Keratinocyte (primary cell): ENCODE results near the gene LRRC17. TPM values are rescaled to one million over a fixed set of nuclear protein-coding genes. Genes with fewer than 3 reads are reported as not detected.

Source experiments
- DNase-seq: peaks from one replicate; pipeline ENCODE4 v3.0.0-alpha.2; 2011; ENCODE audit warnings: low read depth, missing footprints, low spot score
- FAIRE-seq: peaks from 2 replicates; lab custom pipeline; 2011; peaks lifted over from hg19 to GRCh38; lab: Jason Lieb, UNC
- H2AFZ ChIP-seq: 2 replicates; pipeline ENCODE4 v1.6.0; 2012; ENCODE audit warnings: low read length, control low read depth, inconsistent platforms; ENCODE audit not compliant: control insufficient read depth
- H3K27ac ChIP-seq: 2 replicates; pipeline ENCODE4 v1.5.1; 2011; ENCODE audit warnings: low read length; ENCODE audit not compliant: control insufficient read depth, insufficient read depth
- H3K27me3 ChIP-seq: 3 replicates; pipeline ENCODE4 v1.6.0; 2011; ENCODE audit warnings: low read length; ENCODE audit not compliant: control insufficient read depth, insufficient read depth; ENCODE audit errors: extremely low read depth
- H3K36me3 ChIP-seq, 2 experiments: 2 replicates in 1 of 2; 3 replicates in 1 of 2; pipeline ENCODE4 v1.5.1; 2011; ENCODE audit warnings: low read length in 2 of 2, mild to moderate bottlenecking in 1 of 2; ENCODE audit not compliant: control insufficient read depth in 2 of 2, insufficient read depth in 2 of 2; ENCODE audit errors: extremely low read depth in 1 of 2
- H3K4me1 ChIP-seq: 3 replicates; pipeline ENCODE4 v1.5.1; 2011; ENCODE audit warnings: low read length; ENCODE audit not compliant: control insufficient read depth, insufficient read depth; ENCODE audit errors: extremely low read depth
- H3K4me2 ChIP-seq: 3 replicates; pipeline ENCODE4 v1.6.0; 2011; ENCODE audit warnings: low read depth, low read length; ENCODE audit not compliant: control insufficient read depth, insufficient read depth; ENCODE audit errors: extremely low read depth
- H3K4me3 ChIP-seq, 3 experiments: fragments of 200-600 bp in 1 of 3; sonication (generic) in 1 of 3; 2 replicates in 2 of 3; 3 replicates in 1 of 3; pipeline ENCODE4 v1.5.1; 2011 to 2016; ENCODE audit warnings: low read length in 3 of 3, mild to moderate bottlenecking in 3 of 3, control low read depth in 2 of 3, inconsistent platforms in 1 of 3, low read depth in 1 of 3, mixed read lengths in 1 of 3, mixed run types in 1 of 3, moderate library complexity in 1 of 3; ENCODE audit not compliant: control insufficient read depth in 2 of 3, insufficient read depth in 2 of 3; ENCODE audit errors: extremely low read depth in 1 of 3
- H3K79me2 ChIP-seq: 2 replicates; pipeline ENCODE4 v1.6.0; 2012; ENCODE audit warnings: low read length; ENCODE audit not compliant: control insufficient read depth, insufficient read depth
- H3K9ac ChIP-seq: 3 replicates; pipeline ENCODE4 v1.6.0; 2011; ENCODE audit warnings: low read length; ENCODE audit not compliant: control insufficient read depth, insufficient read depth; ENCODE audit errors: extremely low read depth
- H3K9me1 ChIP-seq: 3 replicates; pipeline ENCODE4 v1.6.0; 2011; ENCODE audit warnings: low read length; ENCODE audit not compliant: control insufficient read depth, insufficient read depth; ENCODE audit errors: extremely low read depth
- H3K9me3 ChIP-seq: 2 replicates; pipeline ENCODE4 v1.5.1; 2012; ENCODE audit warnings: low read depth, low read length; ENCODE audit not compliant: control insufficient read depth
- H4K20me1 ChIP-seq: 3 replicates; pipeline ENCODE4 v1.6.0; 2011; ENCODE audit warnings: low read length; ENCODE audit not compliant: control insufficient read depth, insufficient read depth; ENCODE audit errors: extremely low read depth
- CTCF ChIP-seq, 3 experiments: IDR thresholded peaks in 1 of 3; conservative IDR thresholded peaks in 1 of 3; optimal IDR thresholded peaks in 1 of 3; 2 replicates in 2 of 3; 3 replicates in 1 of 3; pipeline versions ENCODE3 to v1.5.1; 2011; ENCODE audit warnings: low read length in 3 of 3, mild to moderate bottlenecking in 3 of 3, moderate library complexity in 2 of 3, control low read depth in 1 of 3, inconsistent platforms in 1 of 3; ENCODE audit not compliant: insufficient read depth in 2 of 3; ENCODE audit errors: extremely low read depth in 1 of 3
- EZH2 ChIP-seq: IDR thresholded peaks from one replicate; pipeline ENCODE4 v1.6.1; 2012; ENCODE audit warnings: inconsistent platforms, mild to moderate bottlenecking, low read length, moderate library complexity
- dilution Hi-C: fragments of 300-500 bp; cut with MboI; formaldehyde crosslinking; loops from one replicate; pipeline ENCODE4 v1.7.0; 2020; ENCODE audit warnings: low sequenced_read_pairs; ENCODE audit not compliant: extremely low pct_ligation_motif_present
- polyA plus RNA-seq, 5 experiments: library from polyadenylated mRNA; depleted of rRNA in 3 of 5; stranded (reverse) in 3 of 5; stranded (forward) in 1 of 5; unstranded in 1 of 5; fragments of >200 nt; gene quantifications; 1 replicate in 1 of 5; 2 replicates in 3 of 5; 3 replicates in 1 of 5; pipeline versions ENCODE4 v1.2.1 to v1.2.3, GENCODE V29; 2011 to 2012; ENCODE audit warnings: missing spikeins in 2 of 5, low read depth in 1 of 5, low replicate concordance in 1 of 5

The LRRC17 gene
- polyA plus RNA-seq, 1 donor (not counting 4 experiments of a cell fraction or from before 2014, with no cell fraction given), result 0.20 TPM

DNA sequence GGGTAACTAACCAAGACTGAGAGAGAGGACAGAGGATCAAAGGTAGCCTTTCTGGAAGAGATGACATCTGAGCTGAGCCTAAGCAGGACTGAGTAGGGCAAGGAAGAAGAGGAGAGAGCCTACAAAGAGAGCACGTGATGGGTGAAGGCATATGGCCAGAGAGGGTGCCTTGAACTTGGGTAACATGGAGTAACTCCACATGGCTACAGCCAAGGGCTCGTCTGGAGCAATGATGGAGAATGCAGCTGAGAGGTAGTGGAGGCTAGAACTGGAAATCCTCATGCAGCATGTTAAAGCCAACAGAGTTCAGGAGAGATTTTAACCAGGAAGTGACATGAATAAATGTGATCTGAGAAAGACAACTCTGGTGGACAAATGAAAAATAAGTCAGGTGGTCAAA, 77.8 kb downstream of the LRRC17 start:
- H2AFZ ChIP-seq, result no peak overlapping the region
- FAIRE-seq, result peak; percentile 39
- dilution Hi-C loops, result no loop called here

GRCh38 chr7:102991077-102991539, 78.3 kb downstream of the LRRC17 start:
- H3K4me2 ChIP-seq, result peak overlapping the region; percentile 53
- peaks cover 32% of the 10 kb centered on the region for H3K4me1 ChIP-seq
- no peak overlapping the region for H2AFZ ChIP-seq
- no peaks in the 10 kb centered on the region for H3K9me1 ChIP-seq
- H3K9me3 ChIP-seq, result no peaks in the 10 kb centered on the region
- no peak for DNase-seq
- no peaks in the 10 kb centered on the region for H3K27me3 ChIP-seq
- TF ChIP-seq CTCF (optimal IDR thresholded peaks at IDR 0.05 in 1 of 3, IDR thresholded peaks at IDR 0.05 in 1 of 3, conservative IDR thresholded peaks at IDR 0.05 in 1 of 3; ENCODE audit: extremely low read depth in 1 of 3, insufficient read depth in 2 of 3, low read length in 3 of 3) (no peak), EZH2 (no peak)
- peak overlapping the region; percentile 41 for H3K27ac ChIP-seq
- H3K79me2 ChIP-seq, result no peaks in the 10 kb centered on the region
- no peaks in the 10 kb centered on the region for H3K36me3 ChIP-seq
- no peak overlapping the region for H3K4me3 ChIP-seq
- no peaks in the 10 kb centered on the region for H4K20me1 ChIP-seq
- FAIRE-seq, result no peak
- H3K9ac ChIP-seq, result no peak overlapping the region
- dilution Hi-C loops, result no loop called here

More for the DNA sequence above, 77.8 kb downstream of the LRRC17 start:
- Histone ChIP-seq H3K27ac (no peak overlapping the region), H3K4me2 (no peak overlapping the region), H3K9me3 (no peaks in the 10 kb centered on the region), H4K20me1 (no peaks in the 10 kb centered on the region), H3K9me1 (no peaks in the 10 kb centered on the region), H3K27me3 (no peaks in the 10 kb centered on the region), H3K79me2 (no peaks in the 10 kb centered on the region), H3K9ac (no peak overlapping the region), H3K4me3 (no peak overlapping the region), H3K4me1 (peaks cover 32% of the 10 kb centered on the region), H3K36me3 (no peaks in the 10 kb centered on the region)
- TF ChIP-seq CTCF (optimal IDR thresholded peaks at IDR 0.05 in 1 of 3, IDR thresholded peaks at IDR 0.05 in 1 of 3, conservative IDR thresholded peaks at IDR 0.05 in 1 of 3; ENCODE audit: extremely low read depth in 1 of 3, insufficient read depth in 2 of 3, low read length in 3 of 3) (no peak), EZH2 (no peak)
- no peak for DNase-seq
